SK-N-SH (cell line): ENCODE results near the gene FBXL12. TPM values are rescaled to one million over a fixed set of nuclear protein-coding genes. Genes with fewer than 3 reads are reported as not detected.
A peak's percentile ranks its signal among the peaks of the same experiment; 100 is the strongest.

ENCODE experiments used
- CTCF ChIA-PET: fragments of 300-600, 350-600 bp; formaldehyde crosslinking; extraction: SDS; loops from one replicate; lab custom pipeline; 2021; lab: Yijun Ruan, JAX
- POLR2A ChIA-PET: fragments of 350-600 bp; sonication (Branson Sonifier 250); formaldehyde crosslinking; extraction: SDS; loops from one replicate; lab custom pipeline; 2020; ENCODE audit warnings: antibody characterized with exemption, inconsistent platforms; lab: Yijun Ruan, JAX
- DNase-seq: peaks from one replicate; pipeline ENCODE4 v3.0.0; 2012
- H2AFZ ChIP-seq: fragments of 200-600 bp; sonication (generic); 2 replicates; pipeline ENCODE4 v1.8.1; 2016; ENCODE audit warnings: antibody characterized with exemption, mild to moderate bottlenecking, low read depth
- H3F3A ChIP-seq: fragments of 200-600 bp; sonication (generic); replicated peaks from 2 replicates; pipeline ENCODE3; 2016; ENCODE audit warnings: antibody characterized with exemption, mild to moderate bottlenecking; ENCODE audit not compliant: insufficient read depth
- H3K27ac ChIP-seq, 2 experiments: fragments of 200-500 bp in 1 of 2; fragments of 200-600 bp in 1 of 2; sonication (Bioruptor generic) in 1 of 2; sonication (generic), shearing (Covaris generic) in 1 of 2; 2 replicates each; pipeline versions ENCODE4 v1.5.1 to v1.6.1; 2014 to 2016; ENCODE audit warnings: low read depth in 2 of 2, inconsistent platforms in 1 of 2, low read length in 1 of 2, mild to moderate bottlenecking in 1 of 2, mixed read lengths in 1 of 2
- H3K27me3 ChIP-seq: fragments of 200-600 bp; sonication (generic), shearing (Covaris generic); 2 replicates; pipeline ENCODE4 v1.6.1; 2016; ENCODE audit warnings: mixed run types; ENCODE audit not compliant: insufficient read depth
- H3K36me3 ChIP-seq, 2 experiments: fragments of 200-500 bp in 1 of 2; fragments of 200-600 bp in 1 of 2; sonication (Bioruptor generic) in 1 of 2; sonication (generic) in 1 of 2; replicated peaks in 1 of 2; 2 replicates each; pipeline versions ENCODE3 to v1.5.1; 2014 to 2016; ENCODE audit warnings: low read length in 1 of 2, mild to moderate bottlenecking in 1 of 2; ENCODE audit not compliant: insufficient read depth in 2 of 2, control insufficient read depth in 1 of 2
- H3K4me1 ChIP-seq, 2 experiments: fragments of 200-500 bp in 1 of 2; fragments of 200-600 bp in 1 of 2; sonication (Bioruptor generic) in 1 of 2; sonication (generic), shearing (Covaris generic) in 1 of 2; 2 replicates each; pipeline versions ENCODE4 v1.5.1 to v1.6.1; 2014 to 2016; ENCODE audit warnings: low read depth in 1 of 2, low read length in 1 of 2, mixed run types in 1 of 2; ENCODE audit not compliant: insufficient read depth in 2 of 2, control insufficient read depth in 1 of 2
- H3K4me2 ChIP-seq: fragments of 200-600 bp; sonication (generic), shearing (Covaris generic); 2 replicates; pipeline ENCODE4 v1.6.1; 2017; ENCODE audit warnings: mixed run types
- H3K4me3 ChIP-seq, 2 experiments: fragments of 200-500 bp in 1 of 2; fragments of 200-600 bp in 1 of 2; sonication (Bioruptor generic) in 1 of 2; sonication (generic), shearing (Covaris generic) in 1 of 2; 2 replicates each; pipeline versions ENCODE4 v1.5.1 to v1.8.1; 2014 to 2016; ENCODE audit warnings: low read depth in 2 of 2, inconsistent platforms in 1 of 2, low read length in 1 of 2, mild to moderate bottlenecking in 1 of 2, mixed read lengths in 1 of 2, moderate library complexity in 1 of 2
- H3K79me2 ChIP-seq: fragments of 200-600 bp; sonication (generic); 2 replicates; pipeline ENCODE4 v1.8.1; 2017; ENCODE audit warnings: mild to moderate bottlenecking; ENCODE audit not compliant: insufficient read depth
- H3K9ac ChIP-seq: fragments of 200-600 bp; sonication (generic); 2 replicates; pipeline ENCODE4 v1.6.1; 2017; ENCODE audit warnings: mixed run types
- H3K9me2 ChIP-seq: fragments of 200-600 bp; sonication (generic); 2 replicates; pipeline ENCODE4 v1.6.1; 2017; ENCODE audit warnings: mixed run types
- H3K9me3 ChIP-seq: fragments of 200-600 bp; sonication (generic); 2 replicates; pipeline ENCODE4 v1.6.1; 2017; ENCODE audit warnings: mixed run types, mild to moderate bottlenecking, moderate library complexity
- H4K20me1 ChIP-seq: fragments of 200-600 bp; sonication (generic); 2 replicates; pipeline ENCODE4 v1.6.1; 2017; ENCODE audit warnings: mild to moderate bottlenecking, mixed run types; ENCODE audit not compliant: insufficient read depth
- CTCF ChIP-seq: fragments of 200-600 bp; sonication (generic); IDR thresholded peaks from 2 replicates; pipeline ENCODE4 v1.6.1; 2017; ENCODE audit warnings: antibody characterized with exemption, mild to moderate bottlenecking, moderate library complexity
- ELF1 ChIP-seq: IDR thresholded peaks from 2 replicates; pipeline ENCODE4 v1.4.0; 2012
- EP300 ChIP-seq, 2 experiments: IDR thresholded peaks; 2 replicates each; pipeline versions ENCODE4 v1.4.0 to v1.6.1; 2012; ENCODE audit warnings: borderline replicate concordance in 1 of 2, low read depth in 1 of 2, low read length in 1 of 2
- EZH2phosphoT487 ChIP-seq: fragments of 200-600 bp; sonication (generic); IDR thresholded peaks from 2 replicates; pipeline ENCODE4 v1.6.1; 2017; ENCODE audit warnings: low read depth, mixed run types, mild to moderate bottlenecking, antibody characterized with exemption, moderate library complexity, borderline replicate concordance
- FOXJ3 ChIP-seq: sonication (generic); formaldehyde crosslinking; IDR thresholded peaks from 2 replicates; pipeline ENCODE4 v1.5.1; 2020; ENCODE audit warnings: mild to moderate bottlenecking, missing genetic modification reagents
- FOXM1 ChIP-seq: IDR thresholded peaks from 2 replicates; pipeline ENCODE4 v1.4.0; 2012; ENCODE audit warnings: low read depth, mild to moderate bottlenecking
- GABPA ChIP-seq: IDR thresholded peaks from 2 replicates; pipeline ENCODE4 v1.4.0; 2012; ENCODE audit warnings: low read depth, mild to moderate bottlenecking
- GATA2 ChIP-seq: sonication (generic); formaldehyde crosslinking; IDR thresholded peaks from 2 replicates; pipeline ENCODE4 v1.5.0; 2020; ENCODE audit warnings: mild to moderate bottlenecking, missing genetic modification reagents
- JUND ChIP-seq: IDR thresholded peaks from 2 replicates; pipeline ENCODE4 v1.4.0; 2012
- MAX ChIP-seq: IDR thresholded peaks from 2 replicates; pipeline ENCODE4 v1.4.0; 2012; ENCODE audit warnings: low read depth
- MEF2A ChIP-seq: IDR thresholded peaks from 2 replicates; pipeline ENCODE4 v1.4.0; 2012; ENCODE audit warnings: low read depth, borderline replicate concordance
- NFIC ChIP-seq: IDR thresholded peaks from 2 replicates; pipeline ENCODE4 v1.4.0; 2012; ENCODE audit warnings: borderline replicate concordance
- PBX3 ChIP-seq: IDR thresholded peaks from 2 replicates; pipeline ENCODE4; 2012
- POLR2AphosphoS5 ChIP-seq: IDR thresholded peaks from 2 replicates; pipeline ENCODE4 v1.6.1; 2012; ENCODE audit warnings: low read depth, low read length
- REST ChIP-seq: IDR thresholded peaks from 2 replicates; pipeline ENCODE4 v1.6.1; 2012; ENCODE audit warnings: mild to moderate bottlenecking, low read depth, low read length, moderate library complexity
- SIN3A ChIP-seq: IDR thresholded peaks from 2 replicates; pipeline ENCODE4 v1.6.1; 2012; ENCODE audit warnings: low read depth, mild to moderate bottlenecking, low read length, moderate library complexity, borderline replicate concordance
- SMC3 ChIP-seq: IDR thresholded peaks from 2 replicates; pipeline ENCODE4 v1.6.1; 2012; ENCODE audit warnings: low read depth, low read length, improper control_type of control experiment
- TAF1 ChIP-seq: IDR thresholded peaks from 2 replicates; pipeline ENCODE4 v1.6.1; 2012; ENCODE audit warnings: low read depth, mild to moderate bottlenecking, low read length, moderate library complexity, borderline replicate concordance
- TCF12 ChIP-seq: IDR thresholded peaks from 2 replicates; pipeline ENCODE4 v1.4.0; 2012
- WGBS: methylation state at CpG from one replicate; pipeline ENCODE4 v1.1.6; 2017; ENCODE audit warnings: low lambda C conversion rate; 5-methylcytosine and 5-hydroxymethylcytosine counted together
- polyA plus RNA-seq, 3 experiments: library from polyadenylated mRNA; depleted of rRNA; stranded (reverse); fragments of >200 nt; gene quantifications; 2 replicates each; pipeline ENCODE4 v1.2.3, GENCODE V29; 2012

FBXL12 gene
- polyA plus RNA-seq, 1 of the 3 experiments (the other 2 are of a cell fraction) = 27.1 TPM

GRCh38 chr19:9782338-9782737, 36.5 kb downstream of the FBXL12 start:
- no peak overlapping the region for H3K27ac ChIP-seq
- no peak for TF ChIP-seq SMC3
- no peak for TF ChIP-seq MEF2A
- no peak for TF ChIP-seq FOXM1
- TF ChIP-seq NFIC = no peak
- no peak for TF ChIP-seq FOXJ3 (CRISPR knock-in tag)
- TF ChIP-seq PBX3 = no peak
- TF ChIP-seq MAX = no peak
- no peak for TF ChIP-seq CTCF
- no peak for TF ChIP-seq SIN3A
- TF ChIP-seq GABPA = no peak
- no peak for TF ChIP-seq GATA2 (CRISPR knock-in tag)
- TF ChIP-seq, all 33 proteins: peak for 0
- Histone ChIP-seq H3K9me2 (no peaks in the 10 kb centered on the region), H3K9ac (no peak overlapping the region), H3K79me2 (no peaks in the 10 kb centered on the region), H3K36me3 (no peaks in the 10 kb centered on the region), H3F3A (no peaks in the 10 kb centered on the region), H4K20me1 (no peaks in the 10 kb centered on the region), H3K4me3 (no peak overlapping the region), H3K9me3 (no peaks in the 10 kb centered on the region), H3K4me2 (no peak overlapping the region), H3K4me1 (peaks cover 0 to 5% of the 10 kb centered on the region in 2 experiments; a peak in 1 of 4 replicates), H3K27me3 (no peaks in the 10 kb centered on the region), H2AFZ (no peak overlapping the region)
- WGBS = 79% methylated on average over 2 of the region's 2 CpGs
- CTCF ChIA-PET = interaction anchor here (0.7 to 1.4 kb wide), 3 partner anchors 11 to 1220 kb away, joined by 3 to 4 read pairs (median 3); no protein-coding TSS in a partner anchor
- DNase-seq = no peak
- POLR2A ChIA-PET = no interaction called here

- H3K27ac ChIP-seq = peak within 1 kb of the TSS; percentile 85 to 92
- peak within 1 kb of the TSS; percentile 77 for H3K9ac ChIP-seq
- no peaks in the 10 kb centered on the region; a peak in 1 of 4 replicates for H3K4me1 ChIP-seq
- CTCF ChIA-PET = interaction anchor here (0.6 to 1.8 kb wide), 7 partner anchors 9 to 146 kb away, joined by 3 to 10 read pairs (median 4); partner anchors contain the start of gene ZNF561
- peak within 1 kb of the TSS; percentile 62 to 83 for H3K4me3 ChIP-seq
- peaks cover 11% of the 10 kb centered on the region for H3F3A ChIP-seq
- H3K79me2 ChIP-seq = peaks cover 19% of the 10 kb centered on the region; the same call in 1 of the 2 replicates
- no peaks in the 10 kb centered on the region for H4K20me1 ChIP-seq
- 5% methylated on average over 40 of the region's 65 CpGs for WGBS
- POLR2A ChIA-PET = interaction anchor here (1.1 to 1.7 kb wide), 4 partner anchors 60 to 147 kb away, joined by 5 to 15 read pairs (median 6); partner anchors contain the start of genes UBL5 and ZNF561
- no peaks in the 10 kb centered on the region for H3K27me3 ChIP-seq
- H3K9me3 ChIP-seq = no peaks in the 10 kb centered on the region
- peak within 1 kb of the TSS; percentile 83 for H3K4me2 ChIP-seq
- peak within 1 kb of the TSS; percentile 86 for H2AFZ ChIP-seq
- no peaks in the 10 kb centered on the region for H3K9me2 ChIP-seq
- peak; percentile 95 for DNase-seq
- H3K36me3 ChIP-seq = peaks cover 0 to 20% of the 10 kb centered on the region in 2 experiments
- TF ChIP-seq TAF1 = peak; percentile 85
- no peak for TF ChIP-seq JUND
- peak; percentile 89 for TF ChIP-seq POLR2AphosphoS5
- TF ChIP-seq REST = 0 out of 2 replicates have a peak, but pooled peaks have one; percentile 15
- peak; percentile 96 for TF ChIP-seq ELF1
- no peak for TF ChIP-seq FOXM1
- TF ChIP-seq TCF12 = peak; percentile 44
- no peak for TF ChIP-seq EZH2phosphoT487
- TF ChIP-seq NFIC = no peak; the same call in 1 of the 2 replicates
- no peak for TF ChIP-seq EP300 (IDR thresholded peaks at IDR 0.05; ENCODE audit: borderline replicate concordance in 1 of 2, low read depth in 1 of 2, low read length in 1 of 2)
- TF ChIP-seq FOXJ3 (CRISPR knock-in tag) = peak; percentile 31; the same call in 1 of the 2 replicates
These were observed 50.4 kb downstream of the FBXL12 start, which contains the start of gene ZNF846 for GRCh38 chr19:9768175-9769112. Gene ZNF846 (minus strand): TSS chr19:9768738. CDS start chr19:9764950, 3,788 bp downstream.
